Activated T-helper 2 cell treated with anti-CD3 and anti-CD28 coated beads, Interferon-gamma antibody, Interleukin-2, Interleukin-4, amounts not matched to agents 10 μg/mL and 5 μg/mL and 100 μg/mL, durations not matched to agents 14 hours and 24 hours and 36 hours (primary cell): ENCODE measurements around the gene HPD. TPM values are rescaled to one million over a fixed set of nuclear protein-coding genes. Genes with fewer than 3 reads are reported as not detected.

Experiments
- DNase-seq: peaks from one replicate; pipeline ENCODE4 v3.0.0; 2021; ENCODE audit warnings: low spot score
- H3K27ac Mint-ChIP-seq: one replicate; pipeline ENCODE4 v1.8.0; 2021; ENCODE audit warnings: mixed read lengths
- H3K27me3 Mint-ChIP-seq: one replicate; pipeline ENCODE4 v1.8.0; 2021; ENCODE audit warnings: low read depth, mixed read lengths
- H3K36me3 Mint-ChIP-seq: one replicate; pipeline ENCODE4 v1.8.0; 2021; ENCODE audit warnings: low read depth, mixed read lengths
- H3K4me1 Mint-ChIP-seq: one replicate; pipeline ENCODE4 v1.8.0; 2021; ENCODE audit warnings: low read depth, mixed read lengths
- H3K4me3 Mint-ChIP-seq: one replicate; pipeline ENCODE4 v1.8.0; 2021; ENCODE audit warnings: low read depth, mild to moderate bottlenecking, moderate library complexity, mixed read lengths
- H3K9me3 Mint-ChIP-seq: one replicate; pipeline ENCODE4 v1.8.0; 2021; ENCODE audit warnings: mixed read lengths
- intact Hi-C: fragments of 100-400 bp; cut with micrococcal nuclease; formaldehyde crosslinking; loops from one replicate; pipeline ENCODE4 v1.15.1; 2023
- total RNA-seq: library from RNA; stranded (reverse); gene quantifications from 2 replicates; pipeline ENCODE4 v1.2.3, GENCODE V29; 2022

The HPD gene
- total RNA-seq, 1 donor from 2014 or later = not detected

- Mint-ChIP-seq H3K4me1 (peaks cover 28% of the 10 kb centered on the region), H3K27me3 (no peaks in the 10 kb centered on the region), H3K4me3 (peak overlapping the region; percentile 87), H3K9me3 (no peaks in the 10 kb centered on the region), H3K36me3 (peaks cover 52% of the 10 kb centered on the region), H3K27ac (peak overlapping the region; percentile 99)
- intact Hi-C loops = loop anchor here (1.0 to 10.0 kb wide), 3 partner anchors 9 to 702 kb away; partner anchors contain the start of gene ZCCHC8
- DNase-seq = peak; percentile 90
These were observed 55.6 kb downstream of the HPD start for GRCh38 chr12:121802843-121803698.

GRCh38 chr12:121802485-121802842, 56.2 kb downstream of the HPD start:
- peaks cover 31% of the 10 kb centered on the region for H3K4me1 Mint-ChIP-seq
- peaks cover 54% of the 10 kb centered on the region for H3K36me3 Mint-ChIP-seq
- no peak for DNase-seq
- no peaks in the 10 kb centered on the region for H3K27me3 Mint-ChIP-seq
- intact Hi-C loops = loop anchor here (1.0 to 10.0 kb wide), 3 partner anchors 8 to 702 kb away; partner anchors contain the start of gene ZCCHC8
- H3K9me3 Mint-ChIP-seq = no peaks in the 10 kb centered on the region
- peak overlapping the region; percentile 87 for H3K4me3 Mint-ChIP-seq
- H3K27ac Mint-ChIP-seq = peak overlapping the region; percentile 99

GRCh38 chr12:121801595-121802484, 56.8 kb downstream of the HPD start:
- DNase-seq = peak; percentile 29
- Mint-ChIP-seq H3K27me3 (no peaks in the 10 kb centered on the region), H3K4me1 (peaks cover 33% of the 10 kb centered on the region), H3K36me3 (peaks cover 54% of the 10 kb centered on the region), H3K27ac (peak overlapping the region; percentile 99), H3K4me3 (peak overlapping the region; percentile 87), H3K9me3 (no peaks in the 10 kb centered on the region)
- intact Hi-C loops = loop anchor here (1.0 to 10.0 kb wide), 3 partner anchors 8 to 703 kb away; partner anchors contain the start of gene ZCCHC8

- no peaks in the 10 kb centered on the region for H3K9me3 Mint-ChIP-seq
- intact Hi-C loops = loop anchor here (10.0 kb wide), 2 partner anchors 336 to 704 kb away; partner anchors contain the start of gene ZCCHC8
These were observed 57.7 kb downstream of the HPD start for GRCh38 chr12:121800694-121801594.

GRCh38 chr12:121799842-121800693, 58.6 kb downstream of the HPD start:
- no peaks in the 10 kb centered on the region for H3K27me3 Mint-ChIP-seq
- H3K36me3 Mint-ChIP-seq = peaks cover 56% of the 10 kb centered on the region
- intact Hi-C loops = loop anchor here (1.0 to 10.0 kb wide), 3 partner anchors 88 to 705 kb away; partner anchors contain the start of genes PSMD9 and ZCCHC8
- peak; percentile 75 for DNase-seq
- no peaks in the 10 kb centered on the region for H3K9me3 Mint-ChIP-seq
- H3K4me3 Mint-ChIP-seq = peak overlapping the region; percentile 85
- peaks cover 32% of the 10 kb centered on the region for H3K4me1 Mint-ChIP-seq
- peak overlapping the region; percentile 88 for H3K27ac Mint-ChIP-seq

More at GRCh38 chr12:121800694-121801594, 57.7 kb downstream of the HPD start:
- DNase-seq = peak; percentile 69
- Mint-ChIP-seq H3K4me1 (peaks cover 30% of the 10 kb centered on the region), H3K27ac (peak overlapping the region; percentile 99), H3K36me3 (peaks cover 54% of the 10 kb centered on the region), H3K4me3 (peak overlapping the region; percentile 87), H3K27me3 (no peaks in the 10 kb centered on the region)

- no peaks in the 10 kb centered on the region for H3K27me3 Mint-ChIP-seq
- H3K4me3 Mint-ChIP-seq = peak overlapping the region; percentile 85
- H3K36me3 Mint-ChIP-seq = peaks cover 55% of the 10 kb centered on the region
- peak overlapping the region; percentile 88 for H3K27ac Mint-ChIP-seq
- H3K4me1 Mint-ChIP-seq = peaks cover 40% of the 10 kb centered on the region
- H3K9me3 Mint-ChIP-seq = no peaks in the 10 kb centered on the region
- peak; percentile 56 for DNase-seq
- intact Hi-C loops = loop anchor here (1.0 kb wide), 1 partner anchor 89 kb away; the partner anchor contains the start of gene PSMD9
These were observed 59.4 kb downstream of the HPD start for GRCh38 chr12:121799156-121799841.

GRCh38 chr12:121798787-121799155, 59.9 kb downstream of the HPD start:
- Mint-ChIP-seq H3K36me3 (peaks cover 54% of the 10 kb centered on the region), H3K9me3 (no peaks in the 10 kb centered on the region), H3K4me3 (peak overlapping the region; percentile 85), H3K27ac (peak overlapping the region; percentile 86), H3K27me3 (no peaks in the 10 kb centered on the region), H3K4me1 (peaks cover 41% of the 10 kb centered on the region)
- DNase-seq = no peak
- intact Hi-C loops = loop anchor here (1.0 kb wide), 1 partner anchor 90 kb away; the partner anchor contains the start of gene PSMD9

GRCh38 chr12:121797937-121798786, 60.5 kb downstream of the HPD start:
- intact Hi-C loops = no loop called here
- peaks cover 54% of the 10 kb centered on the region for H3K36me3 Mint-ChIP-seq
- H3K27me3 Mint-ChIP-seq = no peaks in the 10 kb centered on the region
- peak overlapping the region; percentile 85 for H3K4me3 Mint-ChIP-seq
- H3K4me1 Mint-ChIP-seq = peaks cover 41% of the 10 kb centered on the region
- peak overlapping the region; percentile 79 for H3K27ac Mint-ChIP-seq
- H3K9me3 Mint-ChIP-seq = no peaks in the 10 kb centered on the region
- DNase-seq = no peak

- intact Hi-C loops = no loop called here
- no peak for DNase-seq
- no peaks in the 10 kb centered on the region for H3K27me3 Mint-ChIP-seq
- peaks cover 39% of the 10 kb centered on the region for H3K4me1 Mint-ChIP-seq
- H3K27ac Mint-ChIP-seq = peak overlapping the region; percentile 62
- peaks cover 56% of the 10 kb centered on the region for H3K36me3 Mint-ChIP-seq
- peak overlapping the region; percentile 30 for H3K4me3 Mint-ChIP-seq
- H3K9me3 Mint-ChIP-seq = no peaks in the 10 kb centered on the region
These were observed 61.6 kb downstream of the HPD start for GRCh38 chr12:121796855-121797751.
